ENCODE results near the gene HMGN1.

DNA sequence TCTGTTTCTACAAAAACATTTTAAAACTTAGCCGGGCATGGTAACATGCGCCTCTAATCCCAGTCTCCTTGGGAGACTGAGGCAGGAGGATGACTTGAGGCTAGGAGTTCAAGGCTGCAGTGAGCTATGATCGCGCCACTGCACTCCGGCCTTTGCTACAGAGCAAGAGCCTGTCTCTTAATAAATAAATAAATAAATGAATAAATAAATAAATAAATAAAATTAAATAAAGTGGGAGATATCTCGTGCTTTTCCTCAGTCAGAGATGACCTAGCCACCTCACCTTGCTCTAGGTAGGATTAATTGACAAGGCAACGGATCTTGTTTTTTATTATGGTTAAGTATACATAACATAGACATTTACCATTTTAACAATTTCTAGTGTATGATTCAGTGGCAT, 21.2 kb downstream of the HMGN1 start:
- no peak for TF ChIP-seq CTCF (IDR thresholded peaks at IDR 0.05; ENCODE audit: insufficient read depth, low read length)
- no peak for TF ChIP-seq POLR2AphosphoS5 (IDR thresholded peaks at IDR 0.05; ENCODE audit: low read depth)
- TF ChIP-seq SPI1 (IDR thresholded peaks at IDR 0.05; ENCODE audit: borderline replicate concordance, low read depth), result no peak
- TF ChIP-seq, protein P1, sequence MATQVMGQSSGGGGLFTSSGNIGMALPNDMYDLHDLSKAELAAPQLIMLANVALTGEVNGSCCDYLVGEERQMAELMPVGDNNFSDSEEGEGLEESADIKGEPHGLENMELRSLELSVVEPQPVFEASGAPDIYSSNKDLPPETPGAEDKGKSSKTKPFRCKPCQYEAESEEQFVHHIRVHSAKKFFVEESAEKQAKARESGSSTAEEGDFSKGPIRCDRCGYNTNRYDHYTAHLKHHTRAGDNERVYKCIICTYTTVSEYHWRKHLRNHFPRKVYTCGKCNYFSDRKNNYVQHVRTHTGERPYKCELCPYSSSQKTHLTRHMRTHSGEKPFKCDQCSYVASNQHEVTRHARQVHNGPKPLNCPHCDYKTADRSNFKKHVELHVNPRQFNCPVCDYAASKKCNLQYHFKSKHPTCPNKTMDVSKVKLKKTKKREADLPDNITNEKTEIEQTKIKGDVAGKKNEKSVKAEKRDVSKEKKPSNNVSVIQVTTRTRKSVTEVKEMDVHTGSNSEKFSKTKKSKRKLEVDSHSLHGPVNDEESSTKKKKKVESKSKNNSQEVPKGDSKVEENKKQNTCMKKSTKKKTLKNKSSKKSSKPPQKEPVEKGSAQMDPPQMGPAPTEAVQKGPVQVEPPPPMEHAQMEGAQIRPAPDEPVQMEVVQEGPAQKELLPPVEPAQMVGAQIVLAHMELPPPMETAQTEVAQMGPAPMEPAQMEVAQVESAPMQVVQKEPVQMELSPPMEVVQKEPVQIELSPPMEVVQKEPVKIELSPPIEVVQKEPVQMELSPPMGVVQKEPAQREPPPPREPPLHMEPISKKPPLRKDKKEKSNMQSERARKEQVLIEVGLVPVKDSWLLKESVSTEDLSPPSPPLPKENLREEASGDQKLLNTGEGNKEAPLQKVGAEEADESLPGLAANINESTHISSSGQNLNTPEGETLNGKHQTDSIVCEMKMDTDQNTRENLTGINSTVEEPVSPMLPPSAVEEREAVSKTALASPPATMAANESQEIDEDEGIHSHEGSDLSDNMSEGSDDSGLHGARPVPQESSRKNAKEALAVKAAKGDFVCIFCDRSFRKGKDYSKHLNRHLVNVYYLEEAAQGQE (IDR thresholded peaks at IDR 0.05; ENCODE audit: insufficient replicate concordance, low read depth), result no peak
- no peak for TF ChIP-seq GABPA (IDR thresholded peaks at IDR 0.05; ENCODE audit: low read depth)

All from HL-60 (cell line).